Liver (tissue), 9 donors: ENCODE measurements around the gene MIPEP. TPM values are rescaled to one million over a fixed set of nuclear protein-coding genes. Genes with fewer than 3 reads are reported as not detected.

Experiments
- DNase-seq: peaks from one replicate; pipeline ENCODE4 v3.0.0-alpha.2; 2017; ENCODE audit warnings: low spot score
- H3K27ac ChIP-seq, 2 donors: one replicate each; pipeline ENCODE4 v1.7.0; 2013; ENCODE audit warnings: inconsistent platforms in 2 of 2, low read length in 2 of 2, control low read depth in 1 of 2, low read depth in 1 of 2, mild to moderate bottlenecking in 1 of 2
- H3K27me3 ChIP-seq, 4 donors: one replicate each; pipeline versions ENCODE4 v1.6.1 to v1.7.0; 2013; ENCODE audit warnings: low read length in 3 of 4, inconsistent platforms in 1 of 4, mild to moderate bottlenecking in 1 of 4, moderate library complexity in 1 of 4; ENCODE audit not compliant: control insufficient read depth in 4 of 4, insufficient read depth in 4 of 4
- H3K36me3 ChIP-seq, 4 donors: one replicate each; pipeline versions ENCODE4 v1.6.1 to v1.7.0; 2013; ENCODE audit warnings: low read length in 3 of 4, mild to moderate bottlenecking in 3 of 4, low read depth in 1 of 4, moderate library complexity in 1 of 4; ENCODE audit not compliant: control insufficient read depth in 4 of 4, insufficient read depth in 3 of 4
- H3K4me1 ChIP-seq, 4 donors: one replicate each; pipeline versions ENCODE4 v1.6.1 to v1.7.0; 2013; ENCODE audit warnings: low read length in 3 of 4, mild to moderate bottlenecking in 3 of 4, moderate library complexity in 1 of 4; ENCODE audit not compliant: control insufficient read depth in 4 of 4, insufficient read depth in 4 of 4
- H3K4me3 ChIP-seq, 3 donors: one replicate each; pipeline versions ENCODE4 v1.6.1 to v1.7.0; 2013; ENCODE audit warnings: low read length in 3 of 3, control low read depth in 1 of 3, low read depth in 1 of 3, mild to moderate bottlenecking in 1 of 3
- H3K9ac ChIP-seq, 2 donors: one replicate each; pipeline ENCODE4 v1.7.0; 2013; ENCODE audit warnings: low read length in 2 of 2, mild to moderate bottlenecking in 2 of 2, moderate library complexity in 2 of 2, control low read depth in 1 of 2, low read depth in 1 of 2
- H3K9me3 ChIP-seq, 4 donors: one replicate each; pipeline versions ENCODE4 v1.6.1 to v1.7.0; 2013; ENCODE audit warnings: low read length in 3 of 4; ENCODE audit not compliant: control insufficient read depth in 4 of 4
- EGR1 ChIP-seq, 2 donors: IDR thresholded peaks; 2 replicates each; pipeline ENCODE4 v1.6.1; 2016 to 2018; ENCODE audit warnings: antibody characterized with exemption in 2 of 2, low read depth in 2 of 2
- FOXA1 ChIP-seq: IDR thresholded peaks from 2 replicates; pipeline ENCODE4 v1.6.1; 2016; ENCODE audit warnings: antibody characterized with exemption
- FOXA2 ChIP-seq: IDR thresholded peaks from 2 replicates; pipeline ENCODE4 v1.6.1; 2016; ENCODE audit warnings: antibody characterized with exemption
- GABPA ChIP-seq, 2 donors: IDR thresholded peaks in 1 of 2; conservative IDR thresholded peaks in 1 of 2; 2 replicates each; pipeline ENCODE4 v1.6.1; 2016; ENCODE audit warnings: antibody characterized with exemption in 2 of 2, mild to moderate bottlenecking in 1 of 2, moderate library complexity in 1 of 2
- HNF4A ChIP-seq, 2 donors: conservative IDR thresholded peaks; 2 replicates each; pipeline ENCODE4 v1.6.1; 2016; ENCODE audit warnings: antibody characterized with exemption in 2 of 2, mild to moderate bottlenecking in 2 of 2
- HNF4G ChIP-seq: IDR thresholded peaks from 2 replicates; pipeline ENCODE4 v1.6.1; 2016; ENCODE audit warnings: antibody characterized with exemption
- JUND ChIP-seq, 2 donors: IDR thresholded peaks; 2 replicates each; pipeline ENCODE4 v1.6.1; 2016; ENCODE audit warnings: antibody characterized with exemption in 2 of 2
- NR2F2 ChIP-seq: IDR thresholded peaks from 2 replicates; pipeline ENCODE4 v1.6.1; 2016; ENCODE audit warnings: antibody characterized with exemption
- RAD21 ChIP-seq, 2 donors: IDR thresholded peaks; 2 replicates each; pipeline ENCODE4 v1.6.1; 2016; ENCODE audit warnings: antibody characterized with exemption in 2 of 2, mild to moderate bottlenecking in 2 of 2
- RXRA ChIP-seq, 2 donors: IDR thresholded peaks; 2 replicates each; pipeline ENCODE4 v1.6.1; 2017 to 2018; ENCODE audit warnings: antibody characterized with exemption in 2 of 2, mild to moderate bottlenecking in 1 of 2
- SP1 ChIP-seq: IDR thresholded peaks from 2 replicates; pipeline ENCODE4 v1.6.1; 2018; ENCODE audit warnings: antibody characterized with exemption, mild to moderate bottlenecking
- TAF1 ChIP-seq: conservative IDR thresholded peaks from 2 replicates; pipeline ENCODE4 v1.6.1; 2016; ENCODE audit warnings: antibody characterized with exemption, mild to moderate bottlenecking
- YY1 ChIP-seq: IDR thresholded peaks from 2 replicates; pipeline ENCODE4 v1.6.1; 2016; ENCODE audit warnings: antibody characterized with exemption, mild to moderate bottlenecking
- WGBS: extraction: QIAGEN DNeasy Blood & Tissue Kit; methylation state at CpG from one replicate; pipeline ENCODE4 v1.1.7; 2013; 5-methylcytosine and 5-hydroxymethylcytosine counted together
- polyA plus RNA-seq, 2 donors: library from polyadenylated mRNA; stranded (reverse) in 1 of 2; unstranded in 1 of 2; fragments of 200-250 nt in 1 of 2; fragments of >200 nt in 1 of 2; fragmentation: Nextera tagmentation in 1 of 2; extraction: Ambion mirVana in 1 of 2; gene quantifications; one replicate each; pipeline versions ENCODE4 v1.2.1 to v1.2.3, GENCODE V29; 2013 to 2015
- total RNA-seq, 2 donors: library from RNA; depleted of rRNA; stranded (reverse); fragments of >200 nt; gene quantifications; one replicate each; pipeline ENCODE4 v1.2.3, GENCODE V29; 2014
- TF ChIP-seq, protein P1 (sequence below): IDR thresholded peaks from 2 replicates; pipeline ENCODE4 v1.6.1; 2016; ENCODE audit warnings: antibody characterized with exemption
- TF ChIP-seq, protein P2 (sequence below): IDR thresholded peaks from 2 replicates; pipeline ENCODE4 v1.6.1; 2016; ENCODE audit warnings: antibody characterized with exemption
- TF ChIP-seq, protein P3 (sequence below): IDR thresholded peaks from 2 replicates; pipeline ENCODE4 v1.6.1; 2016; ENCODE audit warnings: antibody characterized with exemption
- TF ChIP-seq, protein P4 (sequence below): fragments of 150-350 bp; IDR thresholded peaks from 2 replicates; pipeline ENCODE4 v1.5.1; 2017; ENCODE audit warnings: improper control_type of control experiment, low read depth, low read length; ENCODE audit not compliant: missing input control
- TF ChIP-seq, protein P5 (sequence below): IDR thresholded peaks from 2 replicates; pipeline ENCODE4 v1.6.1; 2016; ENCODE audit warnings: antibody characterized with exemption, mild to moderate bottlenecking
- donor health status: healthy.
- donor health status: healthy.
- donor health status: healthy.
- donor health status: healthy.
- donor health status: healthy.

Gene MIPEP
- total and polyA plus RNA-seq, 4 donors, result 7.4 to 11.7 (median 10.2) TPM

DNA sequence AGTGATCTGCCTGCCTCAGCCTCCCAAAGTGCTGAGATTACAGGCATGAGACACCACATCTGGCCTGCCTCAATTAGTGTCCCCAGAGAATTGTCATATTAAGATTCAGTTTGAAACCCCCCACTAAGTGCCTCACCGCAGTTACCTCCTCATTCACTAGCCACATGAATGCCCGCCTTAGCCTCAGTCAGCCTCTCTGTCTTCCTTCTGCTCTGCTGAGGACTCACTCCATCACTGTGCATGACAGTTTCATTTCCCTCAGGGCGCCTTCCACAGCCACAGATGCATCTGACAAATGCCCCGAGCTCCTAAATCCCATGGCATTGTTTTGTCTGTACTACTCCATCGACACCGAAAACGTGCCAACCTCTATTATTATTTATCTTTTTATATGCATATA lies 23.3 kb downstream of the MIPEP start:
- H3K9ac ChIP-seq, result no peak overlapping the region

DNA sequence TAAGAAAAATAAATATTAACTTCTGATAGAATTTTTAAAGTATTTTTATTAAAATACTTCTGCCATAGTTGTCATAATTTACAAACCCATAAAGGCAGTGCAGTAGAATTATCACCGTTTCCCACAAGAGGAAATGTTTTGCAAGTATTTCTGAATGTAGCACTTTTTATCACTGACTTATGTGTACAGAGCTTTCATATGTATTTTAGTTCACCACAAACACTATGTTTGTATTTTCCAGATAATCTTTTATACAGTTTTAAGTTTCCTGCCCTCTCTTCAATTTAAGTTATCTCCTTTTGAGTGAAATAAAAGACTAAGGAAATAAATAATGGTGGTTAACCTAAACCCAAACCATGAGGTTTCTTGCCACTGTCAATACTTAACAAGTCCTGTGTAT lies 24.2 kb downstream of the MIPEP start:
- TF ChIP-seq HNF4A (conservative IDR thresholded peaks at IDR 0.05) (no peak), FOXA1 (no peak), TAF1 (no peak), NR2F2 (no peak), JUND (IDR thresholded peaks at IDR 0.05) (no peak), FOXA2 (no peak), SP1 (no peak), YY1 (no peak), GABPA (IDR thresholded peaks at IDR 0.05 in 1 of 2, conservative IDR thresholded peaks at IDR 0.05 in 1 of 2) (no peak), RAD21 (IDR thresholded peaks at IDR 0.05) (no peak), HNF4G (no peak), EGR1 (IDR thresholded peaks at IDR 0.05; ENCODE audit: low read depth in 2 of 2) (no peak)
- TF ChIP-seq, protein P1, sequence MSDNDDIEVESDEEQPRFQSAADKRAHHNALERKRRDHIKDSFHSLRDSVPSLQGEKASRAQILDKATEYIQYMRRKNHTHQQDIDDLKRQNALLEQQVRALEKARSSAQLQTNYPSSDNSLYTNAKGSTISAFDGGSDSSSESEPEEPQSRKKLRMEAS, result no peak
- TF ChIP-seq, protein P2, sequence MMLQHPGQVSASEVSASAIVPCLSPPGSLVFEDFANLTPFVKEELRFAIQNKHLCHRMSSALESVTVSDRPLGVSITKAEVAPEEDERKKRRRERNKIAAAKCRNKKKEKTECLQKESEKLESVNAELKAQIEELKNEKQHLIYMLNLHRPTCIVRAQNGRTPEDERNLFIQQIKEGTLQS, result no peak
- TF ChIP-seq, protein P3, sequence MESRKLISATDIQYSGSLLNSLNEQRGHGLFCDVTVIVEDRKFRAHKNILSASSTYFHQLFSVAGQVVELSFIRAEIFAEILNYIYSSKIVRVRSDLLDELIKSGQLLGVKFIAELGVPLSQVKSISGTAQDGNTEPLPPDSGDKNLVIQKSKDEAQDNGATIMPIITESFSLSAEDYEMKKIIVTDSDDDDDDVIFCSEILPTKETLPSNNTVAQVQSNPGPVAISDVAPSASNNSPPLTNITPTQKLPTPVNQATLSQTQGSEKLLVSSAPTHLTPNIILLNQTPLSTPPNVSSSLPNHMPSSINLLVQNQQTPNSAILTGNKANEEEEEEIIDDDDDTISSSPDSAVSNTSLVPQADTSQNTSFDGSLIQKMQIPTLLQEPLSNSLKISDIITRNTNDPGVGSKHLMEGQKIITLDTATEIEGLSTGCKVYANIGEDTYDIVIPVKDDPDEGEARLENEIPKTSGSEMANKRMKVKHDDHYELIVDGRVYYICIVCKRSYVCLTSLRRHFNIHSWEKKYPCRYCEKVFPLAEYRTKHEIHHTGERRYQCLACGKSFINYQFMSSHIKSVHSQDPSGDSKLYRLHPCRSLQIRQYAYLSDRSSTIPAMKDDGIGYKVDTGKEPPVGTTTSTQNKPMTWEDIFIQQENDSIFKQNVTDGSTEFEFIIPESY, result no peak
- TF ChIP-seq, protein P4, sequence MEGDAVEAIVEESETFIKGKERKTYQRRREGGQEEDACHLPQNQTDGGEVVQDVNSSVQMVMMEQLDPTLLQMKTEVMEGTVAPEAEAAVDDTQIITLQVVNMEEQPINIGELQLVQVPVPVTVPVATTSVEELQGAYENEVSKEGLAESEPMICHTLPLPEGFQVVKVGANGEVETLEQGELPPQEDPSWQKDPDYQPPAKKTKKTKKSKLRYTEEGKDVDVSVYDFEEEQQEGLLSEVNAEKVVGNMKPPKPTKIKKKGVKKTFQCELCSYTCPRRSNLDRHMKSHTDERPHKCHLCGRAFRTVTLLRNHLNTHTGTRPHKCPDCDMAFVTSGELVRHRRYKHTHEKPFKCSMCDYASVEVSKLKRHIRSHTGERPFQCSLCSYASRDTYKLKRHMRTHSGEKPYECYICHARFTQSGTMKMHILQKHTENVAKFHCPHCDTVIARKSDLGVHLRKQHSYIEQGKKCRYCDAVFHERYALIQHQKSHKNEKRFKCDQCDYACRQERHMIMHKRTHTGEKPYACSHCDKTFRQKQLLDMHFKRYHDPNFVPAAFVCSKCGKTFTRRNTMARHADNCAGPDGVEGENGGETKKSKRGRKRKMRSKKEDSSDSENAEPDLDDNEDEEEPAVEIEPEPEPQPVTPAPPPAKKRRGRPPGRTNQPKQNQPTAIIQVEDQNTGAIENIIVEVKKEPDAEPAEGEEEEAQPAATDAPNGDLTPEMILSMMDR, result no peak
- TF ChIP-seq, protein P5, sequence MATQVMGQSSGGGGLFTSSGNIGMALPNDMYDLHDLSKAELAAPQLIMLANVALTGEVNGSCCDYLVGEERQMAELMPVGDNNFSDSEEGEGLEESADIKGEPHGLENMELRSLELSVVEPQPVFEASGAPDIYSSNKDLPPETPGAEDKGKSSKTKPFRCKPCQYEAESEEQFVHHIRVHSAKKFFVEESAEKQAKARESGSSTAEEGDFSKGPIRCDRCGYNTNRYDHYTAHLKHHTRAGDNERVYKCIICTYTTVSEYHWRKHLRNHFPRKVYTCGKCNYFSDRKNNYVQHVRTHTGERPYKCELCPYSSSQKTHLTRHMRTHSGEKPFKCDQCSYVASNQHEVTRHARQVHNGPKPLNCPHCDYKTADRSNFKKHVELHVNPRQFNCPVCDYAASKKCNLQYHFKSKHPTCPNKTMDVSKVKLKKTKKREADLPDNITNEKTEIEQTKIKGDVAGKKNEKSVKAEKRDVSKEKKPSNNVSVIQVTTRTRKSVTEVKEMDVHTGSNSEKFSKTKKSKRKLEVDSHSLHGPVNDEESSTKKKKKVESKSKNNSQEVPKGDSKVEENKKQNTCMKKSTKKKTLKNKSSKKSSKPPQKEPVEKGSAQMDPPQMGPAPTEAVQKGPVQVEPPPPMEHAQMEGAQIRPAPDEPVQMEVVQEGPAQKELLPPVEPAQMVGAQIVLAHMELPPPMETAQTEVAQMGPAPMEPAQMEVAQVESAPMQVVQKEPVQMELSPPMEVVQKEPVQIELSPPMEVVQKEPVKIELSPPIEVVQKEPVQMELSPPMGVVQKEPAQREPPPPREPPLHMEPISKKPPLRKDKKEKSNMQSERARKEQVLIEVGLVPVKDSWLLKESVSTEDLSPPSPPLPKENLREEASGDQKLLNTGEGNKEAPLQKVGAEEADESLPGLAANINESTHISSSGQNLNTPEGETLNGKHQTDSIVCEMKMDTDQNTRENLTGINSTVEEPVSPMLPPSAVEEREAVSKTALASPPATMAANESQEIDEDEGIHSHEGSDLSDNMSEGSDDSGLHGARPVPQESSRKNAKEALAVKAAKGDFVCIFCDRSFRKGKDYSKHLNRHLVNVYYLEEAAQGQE, result no peak

More for the DNA sequence above, 23.3 kb downstream of the MIPEP start:
- WGBS, result 97% methylated on average over 7 of the region's 7 CpGs
- no peaks in the 10 kb centered on the region for H3K4me1 ChIP-seq
- H3K27ac ChIP-seq, result no peak overlapping the region
- no peaks in the 10 kb centered on the region for H3K36me3 ChIP-seq
- DNase-seq, result no peak
- no peaks in the 10 kb centered on the region for H3K27me3 ChIP-seq
- TF ChIP-seq HNF4G, result no peak
- no peak for TF ChIP-seq RXRA (IDR thresholded peaks at IDR 0.05)
- no peak for TF ChIP-seq JUND (IDR thresholded peaks at IDR 0.05)
- TF ChIP-seq HNF4A (conservative IDR thresholded peaks at IDR 0.05), result no peak
- TF ChIP-seq, protein P2, result no peak
- no peak for TF ChIP-seq FOXA2
- TF ChIP-seq, protein P4, result no peak
- no peak for TF ChIP-seq FOXA1
- TF ChIP-seq, protein P1, result no peak
- no peak for TF ChIP-seq EGR1 (IDR thresholded peaks at IDR 0.05; ENCODE audit: low read depth in 2 of 2)
- no peak overlapping the region for H3K4me3 ChIP-seq
- no peaks in the 10 kb centered on the region for H3K9me3 ChIP-seq

More for the DNA sequence above, 24.2 kb downstream of the MIPEP start:
- Histone ChIP-seq H3K4me3 (no peak overlapping the region), H3K9ac (no peak overlapping the region), H3K27ac (no peak overlapping the region), H3K9me3 (no peaks in the 10 kb centered on the region), H3K27me3 (no peaks in the 10 kb centered on the region), H3K36me3 (no peaks in the 10 kb centered on the region), H3K4me1 (no peaks in the 10 kb centered on the region)
- 81% methylated on average over 1 of the region's 1 CpG for WGBS
- no peak for DNase-seq
